GM12872 (cell line): ENCODE results near the gene DLEC1.

Source experiments
- TF ChIP-seq, protein P1 (sequence below): IDR thresholded peaks from 3 replicates; pipeline ENCODE4 v1.5.1; 2011; ENCODE audit warnings: low read depth, mild to moderate bottlenecking, low read length, moderate library complexity; ENCODE audit not compliant: insufficient read depth

The DLEC1 gene

DNA sequence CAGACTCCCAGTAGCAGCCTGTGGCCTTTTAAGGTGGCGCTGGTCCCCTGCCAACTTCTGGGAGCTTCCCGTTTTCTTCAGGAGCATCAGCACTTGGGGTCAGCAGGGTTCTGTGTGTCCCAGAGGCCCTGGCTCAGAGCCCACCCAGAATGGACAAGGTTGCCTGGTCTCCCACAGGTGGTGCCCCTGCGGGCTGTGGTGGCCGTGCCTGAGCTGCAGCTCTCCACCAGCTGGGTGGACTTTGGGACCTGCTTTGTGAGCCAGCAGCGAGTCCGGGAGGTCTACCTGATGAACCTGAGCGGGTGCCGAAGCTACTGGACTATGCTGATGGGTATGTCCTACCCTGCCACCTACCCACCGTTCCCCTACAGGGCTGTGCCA is 82.4 kb downstream of the DLEC1 start:
- TF ChIP-seq, protein P1, sequence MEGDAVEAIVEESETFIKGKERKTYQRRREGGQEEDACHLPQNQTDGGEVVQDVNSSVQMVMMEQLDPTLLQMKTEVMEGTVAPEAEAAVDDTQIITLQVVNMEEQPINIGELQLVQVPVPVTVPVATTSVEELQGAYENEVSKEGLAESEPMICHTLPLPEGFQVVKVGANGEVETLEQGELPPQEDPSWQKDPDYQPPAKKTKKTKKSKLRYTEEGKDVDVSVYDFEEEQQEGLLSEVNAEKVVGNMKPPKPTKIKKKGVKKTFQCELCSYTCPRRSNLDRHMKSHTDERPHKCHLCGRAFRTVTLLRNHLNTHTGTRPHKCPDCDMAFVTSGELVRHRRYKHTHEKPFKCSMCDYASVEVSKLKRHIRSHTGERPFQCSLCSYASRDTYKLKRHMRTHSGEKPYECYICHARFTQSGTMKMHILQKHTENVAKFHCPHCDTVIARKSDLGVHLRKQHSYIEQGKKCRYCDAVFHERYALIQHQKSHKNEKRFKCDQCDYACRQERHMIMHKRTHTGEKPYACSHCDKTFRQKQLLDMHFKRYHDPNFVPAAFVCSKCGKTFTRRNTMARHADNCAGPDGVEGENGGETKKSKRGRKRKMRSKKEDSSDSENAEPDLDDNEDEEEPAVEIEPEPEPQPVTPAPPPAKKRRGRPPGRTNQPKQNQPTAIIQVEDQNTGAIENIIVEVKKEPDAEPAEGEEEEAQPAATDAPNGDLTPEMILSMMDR: no peak

DNA sequence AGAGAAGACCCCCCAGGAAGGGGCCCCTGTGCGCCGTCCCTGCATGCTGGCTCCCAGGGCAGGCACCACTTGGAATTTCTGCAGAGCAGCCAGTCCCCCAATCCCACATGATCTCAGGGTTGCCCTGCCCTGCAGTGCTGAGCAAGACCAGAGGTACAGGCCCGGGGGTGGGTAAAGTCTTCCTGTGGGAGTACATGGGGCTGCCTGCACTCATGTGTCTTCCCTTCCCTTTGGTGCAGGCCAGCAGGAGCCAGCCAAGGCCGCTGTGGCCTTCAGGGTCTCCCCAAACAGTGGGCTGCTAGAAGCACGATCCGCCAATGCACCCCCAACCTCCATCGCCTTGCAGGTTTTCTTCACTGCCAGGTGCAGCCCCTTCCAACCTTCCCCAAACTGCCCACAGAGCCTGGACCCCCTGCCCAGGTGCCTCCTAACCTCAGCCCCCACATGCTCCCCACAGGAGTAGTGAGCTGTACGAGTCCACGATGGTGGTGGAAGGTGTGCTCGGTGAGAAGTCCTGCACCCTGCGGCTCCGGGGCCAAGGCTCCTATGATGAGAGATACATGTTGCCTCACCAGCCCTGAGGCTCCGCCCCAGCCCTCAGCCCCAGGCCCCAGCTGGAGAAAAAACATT is 82.9 kb downstream of the DLEC1 start:
- TF ChIP-seq, protein P1: no peak

DNA sequence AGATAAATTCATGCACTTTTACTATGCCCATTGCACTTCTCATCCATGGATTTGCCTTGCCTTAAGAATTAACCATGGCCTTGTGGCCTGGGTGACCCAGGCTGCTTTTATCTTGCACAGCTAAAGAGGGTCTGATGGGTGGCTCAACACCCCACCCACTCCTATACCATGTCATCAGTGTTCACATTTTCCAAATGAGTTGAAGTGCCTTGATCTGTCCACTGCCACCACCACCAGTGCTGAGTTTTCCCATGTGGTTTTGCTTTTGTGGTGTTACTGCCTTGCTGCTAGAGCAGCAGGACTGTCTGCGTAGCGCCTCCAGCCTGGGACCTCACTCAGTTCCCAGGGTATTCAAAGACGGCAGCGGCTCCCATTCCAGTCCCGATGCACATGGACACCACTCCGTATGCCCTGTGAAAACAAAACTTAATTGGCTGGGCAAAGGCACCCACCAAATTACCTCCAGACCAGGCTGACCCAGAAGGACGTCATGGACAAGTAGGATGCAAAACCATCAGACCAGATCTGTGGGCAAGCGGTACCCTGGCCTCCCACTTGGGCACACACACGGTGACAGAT is 83.8 kb downstream of the DLEC1 start:
- TF ChIP-seq, protein P1: no peak

DNA sequence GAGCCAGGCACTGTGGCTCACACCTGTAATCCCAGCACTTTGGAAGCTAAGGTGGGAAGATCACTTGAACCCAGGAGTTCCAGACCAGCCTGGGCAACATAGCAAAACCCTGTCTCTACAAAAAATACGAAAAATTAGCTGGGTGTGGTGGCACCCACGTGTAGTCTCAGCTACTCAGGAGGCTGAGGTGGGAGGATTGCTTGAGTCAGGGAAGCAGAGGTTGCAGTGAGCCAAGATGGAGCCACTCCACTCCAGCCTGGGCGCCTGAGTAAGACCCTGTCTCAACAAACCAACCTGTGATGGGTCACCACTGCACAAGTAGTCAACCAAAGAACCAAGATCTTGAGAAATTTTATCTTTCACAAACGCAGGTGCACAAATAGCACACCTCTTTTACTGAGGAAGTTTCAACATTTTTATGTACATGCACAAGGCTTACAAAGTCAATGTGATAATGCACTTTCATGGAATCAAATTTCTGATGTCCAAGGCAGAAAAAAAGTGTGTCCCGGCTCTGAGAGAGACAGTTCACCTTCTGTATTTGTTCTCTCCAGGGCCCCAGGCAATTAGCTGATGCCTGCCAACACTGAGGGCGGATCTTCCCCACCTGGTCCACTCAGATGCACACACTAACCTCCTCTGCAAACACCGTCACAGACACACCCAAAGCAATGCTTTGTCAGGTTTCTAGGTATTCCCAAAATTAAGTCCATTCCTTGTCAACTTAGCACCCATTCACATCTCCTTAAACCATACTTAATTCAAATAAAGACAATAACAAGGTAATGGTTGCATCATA is 85.5 kb downstream of the DLEC1 start:
- TF ChIP-seq, protein P1: no peak

DNA sequence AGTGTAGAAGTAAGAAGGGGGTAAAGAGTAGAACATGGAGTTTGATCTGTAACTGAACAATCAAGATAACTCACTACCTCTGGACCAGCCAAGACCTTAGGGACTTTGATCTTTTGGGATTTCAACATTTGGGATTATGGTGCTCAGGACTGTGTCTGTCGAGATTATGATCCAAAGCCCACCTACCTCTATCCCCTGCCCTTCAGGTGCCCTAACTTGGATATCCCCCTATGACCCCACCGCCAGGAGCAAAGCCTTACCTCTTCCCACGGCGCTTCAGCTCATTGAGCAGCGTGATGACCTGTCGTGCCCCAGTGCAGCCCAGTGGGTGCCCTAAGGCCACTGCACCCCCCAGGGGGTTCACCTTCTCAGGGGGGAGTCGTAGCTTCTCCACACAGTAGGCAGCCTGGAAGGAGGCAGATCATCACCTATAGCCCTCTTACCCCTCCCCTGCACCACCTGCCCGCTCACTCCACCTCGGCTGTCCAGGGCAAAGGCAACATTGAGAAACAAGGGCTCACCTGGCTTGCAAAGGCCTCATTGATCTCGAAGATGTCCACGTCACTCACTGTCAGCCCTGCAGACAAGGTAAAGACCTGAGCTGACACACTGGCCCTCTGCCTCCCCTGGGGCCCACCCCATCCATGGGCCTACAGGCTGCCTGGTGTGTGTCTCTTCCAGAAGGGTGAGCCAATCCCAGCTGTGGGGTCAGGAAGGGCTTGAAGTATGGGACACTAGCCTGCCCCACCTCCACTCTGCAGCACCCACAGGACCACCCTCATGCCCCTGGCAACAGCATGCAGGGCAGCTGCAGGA is 86.5 kb downstream of the DLEC1 start:
- TF ChIP-seq, protein P1: no peak

DNA sequence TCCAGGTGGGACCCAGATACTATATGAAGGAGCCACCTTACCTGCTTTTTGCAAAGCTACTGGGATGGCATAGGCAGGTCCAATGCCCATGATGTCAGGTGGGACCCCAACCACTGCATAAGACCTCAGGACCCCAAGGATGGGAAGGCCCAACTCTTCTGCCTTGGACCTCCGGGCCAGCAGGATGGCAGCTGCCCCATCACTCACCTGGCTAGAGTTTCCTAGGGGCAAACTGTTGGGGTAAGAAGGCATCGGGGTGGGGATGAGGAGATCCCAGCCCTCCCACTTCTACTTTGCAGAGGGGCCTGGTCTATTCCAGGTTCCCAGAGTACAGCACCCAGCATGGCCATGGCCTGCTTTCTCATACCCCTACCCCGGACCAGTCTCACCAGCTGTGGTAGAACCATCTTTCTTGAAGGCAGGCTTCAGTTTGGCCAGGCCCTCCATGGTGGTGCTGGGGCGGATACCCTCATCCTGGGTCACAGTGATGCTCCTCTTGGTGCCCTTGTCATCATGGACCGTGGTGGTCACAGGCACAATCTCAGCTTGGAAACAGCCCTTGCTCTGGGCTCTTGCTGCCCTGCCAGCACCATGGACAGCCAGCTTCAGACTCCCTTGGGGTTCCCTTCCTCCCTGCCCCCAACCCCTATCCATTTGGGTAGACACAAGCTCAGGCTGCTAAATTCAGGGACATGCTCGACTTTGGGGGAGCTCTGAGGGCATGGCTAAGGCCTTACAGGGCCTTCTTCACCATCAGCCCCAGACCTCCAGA is 87.3 kb downstream of the DLEC1 start:
- TF ChIP-seq, protein P1: no peak
